ENCODE measurements around the gene EPHA4. TPM values are rescaled to one million over a fixed set of nuclear protein-coding genes. Genes with fewer than 3 reads are reported as not detected.

The EPHA4 gene
- total RNA-seq, 2 donors from 2014 or later, result 12.0 to 88.8 TPM

GRCh38 chr2:221570321-221570935 lies 1.7 kb downstream of the EPHA4 start:
- Histone ChIP-seq H3K36me3 (no peaks in the 10 kb centered on the region), H3K4me1 (replicated peaks) (no peaks in the 10 kb centered on the region), H3K27me3 (replicated peaks; ENCODE audit: insufficient read depth) (no peaks in the 10 kb centered on the region), H3K4me3 (peak overlapping the region; percentile 58 to 61), H3K27ac (no peak overlapping the region), H3K9me3 (no peaks in the 10 kb centered on the region)
- 6% methylated on average over 30 of the region's 30 CpGs for WGBS
- DNase-seq (ENCODE audit: low spot score), result peak; percentile 9
- TF ChIP-seq POLR2AphosphoS5 (IDR thresholded peaks at IDR 0.05), result no peak
- TF ChIP-seq CTCF (IDR thresholded peaks at IDR 0.05), result peak in 2 of 4 experiments; percentile 18 to 20
- intact Hi-C loops (cut with DNase I), result loop anchor here (5.0 to 10.0 kb wide), 3 partner anchors 128 to 1656 kb away; no protein-coding TSS in a partner anchor

GRCh38 chr2:221569871-221570270 lies 2.2 kb downstream of the EPHA4 start:
- no peak overlapping the region for H3K27ac ChIP-seq
- no peak for DNase-seq (ENCODE audit: low spot score)
- WGBS, result 43% methylated on average over 8 of the region's 8 CpGs
- H3K4me1 ChIP-seq (replicated peaks), result no peaks in the 10 kb centered on the region
- H3K9me3 ChIP-seq, result no peaks in the 10 kb centered on the region
- no peaks in the 10 kb centered on the region for H3K36me3 ChIP-seq
- H3K4me3 ChIP-seq, result peak overlapping the region; percentile 7 to 61
- intact Hi-C loops (cut with DNase I), result loop anchor here (5.0 to 10.0 kb wide), 3 partner anchors 128 to 1655 kb away; no protein-coding TSS in a partner anchor
- no peaks in the 10 kb centered on the region for H3K27me3 ChIP-seq (replicated peaks; ENCODE audit: insufficient read depth)
- TF ChIP-seq POLR2AphosphoS5 (IDR thresholded peaks at IDR 0.05), result no peak
- no peak for TF ChIP-seq CTCF (IDR thresholded peaks at IDR 0.05)
- TF ChIP-seq POLR2A (IDR thresholded peaks at IDR 0.05), result no peak

- H3K4me3 ChIP-seq, result peak overlapping the region in 1 of 2 donors; percentile 7
- no peaks in the 10 kb centered on the region for H3K36me3 ChIP-seq
- no peaks in the 10 kb centered on the region for H3K9me3 ChIP-seq
- 59% methylated on average over 14 of the region's 14 CpGs for WGBS
- no peak for DNase-seq (ENCODE audit: low spot score)
- H3K4me1 ChIP-seq (replicated peaks), result no peaks in the 10 kb centered on the region
- TF ChIP-seq POLR2AphosphoS5 (IDR thresholded peaks at IDR 0.05) (no peak), CTCF (IDR thresholded peaks at IDR 0.05) (no peak), POLR2A (IDR thresholded peaks at IDR 0.05) (no peak)
- intact Hi-C loops (cut with DNase I), result no loop called here
- H3K27ac ChIP-seq, result no peak overlapping the region
- H3K27me3 ChIP-seq (replicated peaks; ENCODE audit: insufficient read depth), result no peaks in the 10 kb centered on the region
Measured at GRCh38 chr2:221569425-221569845, 2.7 kb downstream of the EPHA4 start.

GRCh38 chr2:221568299-221568698 lies 3.8 kb downstream of the EPHA4 start:
- Histone ChIP-seq H3K36me3 (no peaks in the 10 kb centered on the region), H3K27me3 (replicated peaks; ENCODE audit: insufficient read depth) (no peaks in the 10 kb centered on the region), H3K4me3 (no peak overlapping the region), H3K4me1 (replicated peaks) (no peaks in the 10 kb centered on the region), H3K9me3 (no peaks in the 10 kb centered on the region), H3K27ac (no peak overlapping the region)
- WGBS, result 90% methylated on average over 3 of the region's 3 CpGs
- intact Hi-C loops (cut with DNase I), result no loop called here
- no peak for TF ChIP-seq CTCF (IDR thresholded peaks at IDR 0.05)
- no peak for TF ChIP-seq POLR2A (IDR thresholded peaks at IDR 0.05)
- TF ChIP-seq POLR2AphosphoS5 (IDR thresholded peaks at IDR 0.05), result no peak
- no peak for DNase-seq (ENCODE audit: low spot score)

GRCh38 chr2:221567809-221568208 lies 4.3 kb downstream of the EPHA4 start:
- DNase-seq (ENCODE audit: low spot score), result no peak
- intact Hi-C loops (cut with DNase I), result no loop called here
- Histone ChIP-seq H3K27me3 (replicated peaks; ENCODE audit: insufficient read depth) (no peaks in the 10 kb centered on the region), H3K36me3 (no peaks in the 10 kb centered on the region), H3K27ac (no peak overlapping the region), H3K9me3 (no peaks in the 10 kb centered on the region), H3K4me3 (no peak overlapping the region), H3K4me1 (replicated peaks) (no peaks in the 10 kb centered on the region)
- 81% methylated on average over 1 of the region's 1 CpG for WGBS
- TF ChIP-seq POLR2A (IDR thresholded peaks at IDR 0.05), result no peak
- no peak for TF ChIP-seq CTCF (IDR thresholded peaks at IDR 0.05)
- no peak for TF ChIP-seq POLR2AphosphoS5 (IDR thresholded peaks at IDR 0.05)

Measured in prostate gland (tissue), 2 donors.